GM12878 (cell line): Measurements from ENCODE around the gene CHSY3. TPM values are rescaled to one million over a fixed set of nuclear protein-coding genes. Genes with fewer than 3 reads are reported as not detected.

Experiments used
- ATAC-seq: fragments of 200-7000 bp; cut with Tn5 transposase; 3 replicates; pipeline ENCODE4 v1.9.1; 2020; ENCODE audit warnings: mild to moderate bottlenecking, moderate library complexity
- BruUV-seq: library from RNA; stranded (reverse); fragments of 400-500 nt; replicated peaks from 2 replicates; lab custom pipeline; 2021; lab: Mats Ljungman, UMichigan
- CTCF ChIA-PET: fragments of 300-600 bp; sonication (Branson Sonifier 250); formaldehyde crosslinking; extraction: SDS; loops from one replicate; lab custom pipeline; 2021; ENCODE audit warnings: inconsistent platforms; lab: Yijun Ruan, JAX
- POLR2A ChIA-PET: fragments of 350-600 bp; formaldehyde crosslinking; extraction: SDS; loops from one replicate; lab custom pipeline; 2021; ENCODE audit warnings: inconsistent platforms; lab: Charles Lee
- RAD21 ChIA-PET: fragments of 300-600 bp; sonication (Branson Sonifier 250); formaldehyde crosslinking; loops from one replicate; lab custom pipeline; 2023; ENCODE audit warnings: antibody characterized with exemption; ENCODE audit not compliant: unreplicated experiment; lab: Charles Lee
- SMC1A ChIA-PET: fragments of 300-600 bp; sonication (Branson Sonifier 250); formaldehyde crosslinking; loops from one replicate; lab custom pipeline; 2023; ENCODE audit not compliant: unreplicated experiment, uncharacterized antibody; lab: Charles Lee
- DNase-seq: peaks from one replicate; pipeline ENCODE4 v3.0.0-alpha.2; 2011; ENCODE audit warnings: low read depth, low spot score
- FAIRE-seq: peaks from 3 replicates; lab custom pipeline; 2011; peaks lifted over from hg19 to GRCh38; lab: Jason Lieb, UNC
- H2AFZ ChIP-seq: 2 replicates; pipeline ENCODE4 v1.6.0; 2011; ENCODE audit warnings: low read depth, low read length, control low read depth; ENCODE audit not compliant: control insufficient read depth
- H3K27ac ChIP-seq: 2 replicates; pipeline ENCODE4 v1.5.1; 2011; ENCODE audit warnings: control low read depth; ENCODE audit not compliant: control insufficient read depth, insufficient read depth
- H3K27me3 ChIP-seq, 2 experiments: replicated peaks in 1 of 2; 2 replicates each; pipeline versions ENCODE4 v1.6.0 to v1.6.1; 2011; ENCODE audit warnings: low read length in 1 of 2; ENCODE audit not compliant: control insufficient read depth in 2 of 2, insufficient read depth in 2 of 2
- H3K36me3 ChIP-seq, 2 experiments: 2 replicates each; pipeline ENCODE4 v1.5.1; 2011; ENCODE audit warnings: low read length in 1 of 2; ENCODE audit not compliant: control insufficient read depth in 2 of 2, insufficient read depth in 2 of 2
- H3K4me1 ChIP-seq: 2 replicates; pipeline ENCODE4 v1.6.1; 2011; ENCODE audit warnings: mild to moderate bottlenecking, low read length, moderate library complexity, mixed read lengths; ENCODE audit not compliant: control insufficient read depth, insufficient read depth
- H3K4me2 ChIP-seq: 2 replicates; pipeline ENCODE4 v1.6.0; 2011; ENCODE audit warnings: control low read depth; ENCODE audit not compliant: control insufficient read depth, insufficient read depth
- H3K4me3 ChIP-seq: fragments of 200-600 bp; sonication (generic); 2 replicates; pipeline ENCODE4 v1.5.1; 2016
- H3K79me2 ChIP-seq: 2 replicates; pipeline ENCODE4 v1.6.0; 2011; ENCODE audit warnings: low read length; ENCODE audit not compliant: control insufficient read depth, insufficient read depth
- H3K9ac ChIP-seq: 2 replicates; pipeline ENCODE4 v1.8.0; 2011; ENCODE audit warnings: low read length, control low read depth, mixed read lengths; ENCODE audit not compliant: control insufficient read depth, insufficient read depth
- H3K9me3 ChIP-seq: replicated peaks from 3 replicates; pipeline ENCODE4 v1.5.1; 2011; ENCODE audit warnings: mild to moderate bottlenecking, low read length; ENCODE audit not compliant: control insufficient read depth, insufficient read depth
- H4K20me1 ChIP-seq: 2 replicates; pipeline ENCODE4 v1.6.0; 2011; ENCODE audit not compliant: control insufficient read depth, insufficient read depth
- BACH1 ChIP-seq: fragments of 450-650 bp; IDR thresholded peaks from 2 replicates; pipeline ENCODE4 v1.6.1; 2017; ENCODE audit warnings: mild to moderate bottlenecking, borderline replicate concordance
- BRCA1 ChIP-seq: IDR thresholded peaks from 2 replicates; pipeline ENCODE4 v1.6.1; 2011; ENCODE audit warnings: low read depth, low read length, improper control_type of control experiment
- NBN ChIP-seq: fragments of 450-650 bp; IDR thresholded peaks from 2 replicates; pipeline ENCODE4 v1.6.1; 2016
- NFYB ChIP-seq: IDR thresholded peaks from 2 replicates; pipeline ENCODE4 v1.6.1; 2011; ENCODE audit warnings: low read depth, mild to moderate bottlenecking, low read length, improper control_type of control experiment, moderate library complexity; ENCODE audit not compliant: insufficient read depth
- NR2F1 ChIP-seq: fragments of 450-650 bp; conservative IDR thresholded peaks from 2 replicates; pipeline ENCODE4 v1.6.1; 2017; ENCODE audit warnings: mild to moderate bottlenecking
- RAD21 ChIP-seq: IDR thresholded peaks from 2 replicates; pipeline ENCODE4 v1.6.1; 2011; ENCODE audit warnings: mild to moderate bottlenecking, low read depth, low read length, moderate library complexity; ENCODE audit not compliant: insufficient read depth
- RFX5 ChIP-seq: IDR thresholded peaks from 2 replicates; pipeline ENCODE4 v1.6.1; 2011; ENCODE audit warnings: low read depth, low read length, improper control_type of control experiment
- SIX5 ChIP-seq: IDR thresholded peaks from 2 replicates; pipeline ENCODE4 v1.6.1; 2011; ENCODE audit warnings: mild to moderate bottlenecking, low read depth, low read length, moderate library complexity; ENCODE audit not compliant: severe bottlenecking
- SMARCA5 ChIP-seq: fragments of 450-650 bp; IDR thresholded peaks from 2 replicates; pipeline ENCODE4 v1.6.1; 2017; ENCODE audit warnings: mild to moderate bottlenecking
- STAT1 ChIP-seq: fragments of 450-650 bp; conservative IDR thresholded peaks from 2 replicates; pipeline ENCODE4 v1.6.1; 2014; ENCODE audit warnings: antibody characterized with exemption, mild to moderate bottlenecking
- ZZZ3 ChIP-seq: IDR thresholded peaks from 2 replicates; pipeline ENCODE4 v1.6.1; 2011; ENCODE audit warnings: low read depth; ENCODE audit not compliant: control insufficient read depth, insufficient read length
- WGBS: methylation state at CpG from one replicate; pipeline ENCODE4 v1.1.6; 2016; ENCODE audit warnings: low lambda C conversion rate; ENCODE audit not compliant: insufficient replicate concordance, insufficient coverage; ENCODE audit errors: missing lambda C conversion rate; 5-methylcytosine and 5-hydroxymethylcytosine counted together
- in situ Hi-C: fragments of 300-500 bp; cut with MboI; formaldehyde crosslinking; loops from 9 replicates; pipeline ENCODE4 v1.14.3; 2018; ENCODE audit warnings: mixed read lengths
- intact Hi-C: fragments of 100-400 bp; cut with micrococcal nuclease; formaldehyde crosslinking; loops from one replicate; pipeline ENCODE4 v1.14.2; 2022; ENCODE audit not compliant: unreplicated experiment
- polyA plus RNA-seq, 11 experiments: library from polyadenylated mRNA; depleted of rRNA in 4 of 11; unstranded in 6 of 11; stranded (reverse) in 5 of 11; fragments of >200 nt; fragmentation: Nextera tagmentation in 4 of 11; fragmentation: Illumina TruSeq in 1 of 11; extraction: Ambion mirVana in 4 of 11; extraction: Trizol in 1 of 11; gene quantifications; 1 replicate in 1 of 11; 2 replicates in 10 of 11; pipeline versions ENCODE4 v1.2.1 to v1.2.3, GENCODE V29; 2011 to 2016; ENCODE audit warnings: inconsistent platforms in 2 of 11, missing spikeins in 2 of 11, low read depth in 1 of 11
- total RNA-seq, 4 experiments: library from RNA; depleted of rRNA in 3 of 4; stranded (reverse); fragments of >200 nt in 3 of 4; fragmentation: Illumina TruSeq in 1 of 4; extraction: Trizol in 1 of 4; gene quantifications; 2 replicates each; pipeline versions ENCODE4 v1.2.1 to v1.2.3, GENCODE V29; 2013 to 2021
- TF ChIP-seq, protein P1 (sequence below): IDR thresholded peaks from 2 replicates; pipeline ENCODE4 v1.6.1; 2012; ENCODE audit warnings: low read length, inconsistent platforms
- TF ChIP-seq, protein P2 (sequence below): IDR thresholded peaks from 2 replicates; pipeline ENCODE4 v1.6.1; 2011; ENCODE audit warnings: borderline replicate concordance, low read depth, mild to moderate bottlenecking, moderate library complexity, low read length; ENCODE audit not compliant: insufficient read depth, poor library complexity, severe bottlenecking

CHSY3 gene
- total and polyA plus RNA-seq, 10 of the 15 experiments (the other 5 are each of a cell fraction or from before 2014, with no cell fraction given), result not detected

DNA sequence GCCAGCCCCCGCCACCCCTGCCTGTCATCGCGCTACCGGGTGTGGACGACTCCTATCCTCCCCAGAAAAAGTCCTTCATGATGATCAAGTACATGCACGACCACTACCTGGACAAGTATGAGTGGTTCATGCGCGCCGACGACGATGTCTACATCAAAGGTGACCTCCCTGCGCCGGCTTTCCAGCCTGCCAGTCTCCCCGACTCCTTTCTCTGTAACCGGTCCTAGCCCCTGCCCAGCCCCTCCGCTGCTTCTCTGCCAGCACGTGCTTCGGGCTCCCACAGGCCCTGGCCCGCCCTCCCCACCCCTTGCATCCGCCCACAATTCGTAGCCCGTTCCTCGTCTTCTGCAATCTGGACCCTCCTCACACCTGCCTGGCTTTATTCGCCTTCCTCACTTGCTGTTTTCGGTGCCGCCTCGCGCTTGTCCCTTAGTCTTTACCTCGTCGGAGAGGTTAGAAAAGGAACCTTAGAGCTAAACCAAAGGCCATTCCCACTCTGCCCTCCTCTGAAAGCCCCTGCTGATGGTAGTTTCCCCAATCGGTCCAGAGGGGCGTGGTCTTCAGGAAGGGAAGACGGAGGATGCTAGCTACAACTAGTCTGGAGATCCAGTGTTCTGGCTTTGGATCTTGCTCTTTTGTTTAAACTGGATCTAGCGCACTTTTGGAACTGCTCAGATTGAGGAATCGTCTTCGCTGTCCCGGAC is 1.4 kb downstream of the CHSY3 start:
- no peak for DNase-seq
- intact Hi-C loops, result loop anchor here (10.0 kb wide), 1 partner anchor 249 kb away; no protein-coding TSS in a partner anchor
- H2AFZ ChIP-seq, result no peak overlapping the region
- no peaks in the 10 kb centered on the region for H3K79me2 ChIP-seq
- FAIRE-seq, result no peak
- ChIA-PET POLR2A (no interaction called here), SMC1A (no interaction called here), CTCF (no interaction called here), RAD21 (no interaction called here)
- no peak overlapping the region for H3K4me3 ChIP-seq
- H3K27ac ChIP-seq, result no peak overlapping the region
- no peak overlapping the region for H3K9ac ChIP-seq
- ATAC-seq, result no peak
- 30% methylated on average over 33 of the region's 37 CpGs for WGBS
- H3K9me3 ChIP-seq, result no peaks in the 10 kb centered on the region
- no peaks in the 10 kb centered on the region for H4K20me1 ChIP-seq
- no peak overlapping the region for H3K4me2 ChIP-seq
- H3K27me3 ChIP-seq, result peaks cover 6 to 10% of the 10 kb centered on the region in 2 experiments
- BruUV-seq, result no TSS peak
- no peaks in the 10 kb centered on the region for H3K36me3 ChIP-seq
- in situ Hi-C loops, result no loop called here
- H3K4me1 ChIP-seq, result no peaks in the 10 kb centered on the region
- TF ChIP-seq, protein P1, sequence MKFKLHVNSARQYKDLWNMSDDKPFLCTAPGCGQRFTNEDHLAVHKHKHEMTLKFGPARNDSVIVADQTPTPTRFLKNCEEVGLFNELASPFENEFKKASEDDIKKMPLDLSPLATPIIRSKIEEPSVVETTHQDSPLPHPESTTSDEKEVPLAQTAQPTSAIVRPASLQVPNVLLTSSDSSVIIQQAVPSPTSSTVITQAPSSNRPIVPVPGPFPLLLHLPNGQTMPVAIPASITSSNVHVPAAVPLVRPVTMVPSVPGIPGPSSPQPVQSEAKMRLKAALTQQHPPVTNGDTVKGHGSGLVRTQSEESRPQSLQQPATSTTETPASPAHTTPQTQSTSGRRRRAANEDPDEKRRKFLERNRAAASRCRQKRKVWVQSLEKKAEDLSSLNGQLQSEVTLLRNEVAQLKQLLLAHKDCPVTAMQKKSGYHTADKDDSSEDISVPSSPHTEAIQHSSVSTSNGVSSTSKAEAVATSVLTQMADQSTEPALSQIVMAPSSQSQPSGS, result no peak
- TF ChIP-seq RFX5, result no peak
- no peak for TF ChIP-seq NR2F1
- no peak for TF ChIP-seq SIX5
- no peak for TF ChIP-seq NBN
- TF ChIP-seq, protein P2, sequence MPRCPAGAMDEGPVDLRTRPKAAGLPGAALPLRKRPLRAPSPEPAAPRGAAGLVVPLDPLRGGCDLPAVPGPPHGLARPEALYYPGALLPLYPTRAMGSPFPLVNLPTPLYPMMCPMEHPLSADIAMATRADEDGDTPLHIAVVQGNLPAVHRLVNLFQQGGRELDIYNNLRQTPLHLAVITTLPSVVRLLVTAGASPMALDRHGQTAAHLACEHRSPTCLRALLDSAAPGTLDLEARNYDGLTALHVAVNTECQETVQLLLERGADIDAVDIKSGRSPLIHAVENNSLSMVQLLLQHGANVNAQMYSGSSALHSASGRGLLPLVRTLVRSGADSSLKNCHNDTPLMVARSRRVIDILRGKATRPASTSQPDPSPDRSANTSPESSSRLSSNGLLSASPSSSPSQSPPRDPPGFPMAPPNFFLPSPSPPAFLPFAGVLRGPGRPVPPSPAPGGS, result no peak
- TF ChIP-seq STAT1, result no peak
- no peak for TF ChIP-seq BACH1
- no peak for TF ChIP-seq NFYB
- TF ChIP-seq ZZZ3, result no peak
- TF ChIP-seq RAD21, result no peak
- no peak for TF ChIP-seq BRCA1
- TF ChIP-seq SMARCA5, result no peak
